NCI-H1694 treated with DMSO at 0.1 percent for 48 hours (cell line): ENCODE data around the gene ACOT7.
A peak's percentile ranks its signal among the peaks of the same experiment; 100 is the strongest.
"Not testable (repeated sequence)": the region's sequence is repeated elsewhere in the genome, so short reads cannot be mapped to it uniquely, and the experiment has no call there.

ENCODE experiments used
- DNase-seq: peaks from one replicate; lab custom pipeline; 2025; lab: John Stamatoyannopoulos, UW

ACOT7 gene

DNA sequence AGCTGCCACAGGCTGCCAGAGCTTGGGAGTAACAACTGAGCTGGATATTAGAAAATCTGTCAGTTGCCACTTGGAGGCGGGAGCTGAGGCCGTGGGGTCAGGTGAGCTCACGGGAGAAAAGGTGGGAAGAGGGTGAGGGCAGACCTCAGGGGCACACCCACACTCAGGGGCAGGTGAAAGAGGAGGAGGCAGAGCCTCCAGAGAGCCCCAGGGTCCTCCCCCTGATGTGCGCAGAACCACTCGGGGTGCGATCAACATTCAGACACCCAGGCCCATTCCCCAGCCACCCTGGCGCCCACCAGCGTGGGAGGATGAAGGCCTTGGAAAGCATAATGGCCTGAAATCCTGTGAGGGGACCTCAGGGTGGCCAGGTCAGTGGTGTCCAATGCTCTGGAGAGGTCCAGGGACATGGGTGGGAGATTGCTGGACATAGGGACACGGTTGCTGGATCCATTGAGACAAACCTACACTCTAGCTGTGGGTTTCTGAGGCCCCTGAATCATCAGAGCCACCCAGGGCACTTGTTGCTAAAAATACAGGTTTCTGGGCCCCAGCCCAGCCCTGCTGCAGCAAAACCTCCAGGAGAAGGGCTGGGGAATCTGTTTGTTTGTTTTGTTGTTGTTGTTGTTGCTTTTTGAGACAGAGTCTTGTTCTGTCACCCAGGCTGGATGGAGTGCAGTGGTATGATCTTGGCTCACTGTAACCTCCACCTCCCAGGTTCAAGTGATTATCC is 83.3 kb downstream of the ACOT7 start:
- DNase-seq: no peak

DNA sequence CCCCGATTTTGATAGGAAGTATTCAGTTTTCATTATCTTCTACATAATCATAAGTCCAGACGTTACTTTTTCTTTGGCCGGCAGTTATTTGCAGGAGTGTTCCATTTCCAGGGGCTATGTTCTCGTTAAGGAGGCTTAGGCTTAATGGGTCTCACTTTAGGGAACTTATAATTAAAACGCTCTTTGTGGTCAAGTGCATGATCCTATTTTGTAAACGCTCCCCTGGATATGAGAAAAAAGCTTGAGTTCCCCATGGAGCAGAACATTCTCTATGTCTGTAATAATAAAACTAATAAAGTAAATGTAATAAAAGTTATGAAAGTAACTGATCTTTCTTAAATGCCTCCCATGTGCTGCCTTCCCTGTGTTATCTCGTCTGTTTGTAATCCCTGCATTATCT is 84.0 kb downstream of the ACOT7 start:
- DNase-seq: no peak

DNA sequence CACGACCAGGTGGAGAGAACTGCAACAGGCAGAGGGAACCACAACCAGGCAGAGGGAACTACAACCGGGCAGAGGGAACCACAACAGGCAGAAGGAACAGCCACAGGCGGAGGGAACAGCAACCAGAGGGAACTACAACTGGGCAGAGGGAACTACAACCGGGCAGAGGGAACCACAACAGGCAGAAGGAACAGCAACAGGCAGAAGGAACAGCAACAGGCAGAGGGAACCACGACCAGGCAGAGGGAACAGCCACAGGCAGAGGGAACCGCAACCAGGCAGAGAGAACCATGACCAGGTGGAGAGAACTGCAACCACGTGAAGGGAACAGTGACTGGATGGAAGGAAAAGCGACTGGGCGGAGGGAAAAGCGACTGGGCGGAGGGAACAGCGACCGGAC is 85.1 kb downstream of the ACOT7 start:
- DNase-seq: no peak

GRCh38 chr1:6307682-6308081 is 85.9 kb downstream of the ACOT7 start:
- not testable (repeated sequence) for DNase-seq

GRCh38 chr1:6307099-6307498 is 86.5 kb downstream of the ACOT7 start:
- DNase-seq: no peak

- DNase-seq: no peak
Observed at GRCh38 chr1:6303397-6304012, 90.1 kb downstream of the ACOT7 start.

- DNase-seq: no peak
Observed at GRCh38 chr1:6302568-6302967, 91.0 kb downstream of the ACOT7 start.

DNA sequence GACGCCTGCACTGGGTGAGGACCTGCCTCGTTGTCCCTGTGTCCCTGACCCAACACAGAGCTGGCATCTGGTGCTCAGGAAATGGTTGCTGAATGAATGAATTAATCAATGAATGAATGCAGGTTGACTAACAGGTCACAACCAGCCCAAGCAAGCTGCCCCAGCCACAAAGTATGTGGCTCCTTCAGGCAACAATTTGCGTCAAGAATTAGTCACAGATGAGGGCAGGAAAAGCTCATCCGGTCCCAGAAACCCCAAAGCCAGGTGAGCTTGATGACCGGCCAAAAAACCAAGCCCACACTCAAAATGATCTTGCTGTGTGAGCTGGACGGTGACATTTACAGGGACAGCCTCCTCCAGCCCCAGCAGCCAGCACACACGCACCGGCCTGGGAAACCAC is 92.0 kb downstream of the ACOT7 start:
- no peak for DNase-seq

- DNase-seq: no peak
Observed at GRCh38 chr1:6300342-6301048, 93.1 kb downstream of the ACOT7 start.

GRCh38 chr1:6299557-6300165 is 93.9 kb downstream of the ACOT7 start:
- no peak for DNase-seq

GRCh38 chr1:6298940-6299465 is 94.6 kb downstream of the ACOT7 start:
- no peak for DNase-seq

GRCh38 chr1:6298530-6298929 is 95.0 kb downstream of the ACOT7 start:
- DNase-seq: no peak

DNA sequence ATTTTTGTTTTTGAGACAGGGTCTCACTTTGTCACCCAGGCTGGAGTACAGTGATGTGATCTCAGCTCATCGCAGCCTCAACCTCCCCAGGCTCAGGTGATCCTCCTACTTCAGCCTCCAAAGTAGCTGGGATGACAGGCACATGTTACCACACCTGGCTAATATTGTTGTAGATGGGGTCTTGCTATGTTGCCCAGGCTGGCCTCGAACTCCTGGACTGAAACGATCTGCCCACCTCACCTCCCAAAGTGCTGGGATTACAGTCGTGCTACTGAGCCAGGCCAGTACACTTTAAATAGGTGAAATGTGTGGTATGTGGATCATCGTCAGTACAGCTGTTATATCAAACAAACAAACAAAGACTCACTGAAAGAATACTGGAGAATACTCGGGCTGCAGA is 97.7 kb downstream of the ACOT7 start:
- DNase-seq: no peak

- no peak for DNase-seq
Observed at GRCh38 chr1:6294890-6295556, 98.5 kb downstream of the ACOT7 start.

GRCh38 chr1:6294080-6294889 is 99.3 kb downstream of the ACOT7 start:
- DNase-seq: no peak

DNA sequence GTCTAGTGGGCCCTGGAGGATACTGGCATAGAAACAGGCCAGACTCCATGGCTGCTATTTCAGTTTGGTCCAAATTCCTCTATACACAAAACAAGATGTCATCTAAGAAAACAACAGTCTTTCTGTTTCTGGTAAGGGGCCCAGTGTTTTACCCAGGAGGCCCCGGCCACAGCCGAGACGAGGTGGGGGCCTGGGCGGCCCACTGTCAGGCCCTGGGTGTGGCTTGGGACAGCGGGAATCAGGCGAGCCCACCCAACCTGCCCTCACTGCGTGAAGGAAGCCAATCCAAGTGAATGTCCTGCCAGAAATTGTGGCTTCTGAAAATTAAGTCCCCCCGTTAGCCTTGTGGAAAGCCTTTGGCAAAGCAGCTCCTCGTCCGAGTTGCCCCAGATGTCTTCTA is 101.5 kb downstream of the ACOT7 start:
- DNase-seq: no peak

DNA sequence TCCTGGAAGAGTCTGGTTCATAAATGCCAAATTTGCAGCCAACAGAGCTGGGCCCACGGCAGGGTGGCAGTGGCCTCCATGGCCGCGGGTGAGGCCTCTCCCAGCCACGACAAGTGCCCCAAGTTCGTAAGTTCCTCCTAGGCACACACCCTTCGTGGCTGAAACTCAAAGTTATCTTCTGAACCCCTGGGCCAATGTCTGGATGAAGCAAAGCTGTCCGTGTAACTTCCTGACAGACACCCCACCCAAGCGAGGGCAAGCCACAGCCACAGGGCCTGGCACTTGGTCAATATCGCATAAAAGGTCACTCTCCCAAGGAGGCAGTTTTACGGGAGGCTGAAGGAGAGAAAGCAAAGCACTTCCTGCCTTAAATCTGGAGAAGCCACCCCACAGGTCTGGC is 104.9 kb downstream of the ACOT7 start:
- DNase-seq: no peak

DNA sequence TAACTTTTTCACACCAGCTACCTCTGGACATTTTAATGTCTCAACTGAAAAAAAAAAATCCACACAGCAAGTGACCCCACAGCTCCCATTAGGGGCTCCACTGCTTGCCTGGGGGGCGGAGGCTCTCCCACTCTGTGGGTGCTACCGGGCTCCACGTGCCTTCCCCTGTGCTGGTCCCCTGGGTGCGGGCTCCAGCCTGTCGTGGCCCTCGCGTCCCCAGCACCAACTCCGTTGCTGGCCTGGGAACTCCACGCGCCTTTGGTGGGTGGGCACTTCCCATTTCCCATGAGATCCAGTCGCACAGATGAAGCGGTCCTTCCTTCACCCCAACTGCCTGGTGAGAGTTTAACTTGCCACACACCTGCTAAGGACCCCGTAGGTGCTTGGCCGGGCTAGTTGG is 105.5 kb downstream of the ACOT7 start:
- no peak for DNase-seq

DNA sequence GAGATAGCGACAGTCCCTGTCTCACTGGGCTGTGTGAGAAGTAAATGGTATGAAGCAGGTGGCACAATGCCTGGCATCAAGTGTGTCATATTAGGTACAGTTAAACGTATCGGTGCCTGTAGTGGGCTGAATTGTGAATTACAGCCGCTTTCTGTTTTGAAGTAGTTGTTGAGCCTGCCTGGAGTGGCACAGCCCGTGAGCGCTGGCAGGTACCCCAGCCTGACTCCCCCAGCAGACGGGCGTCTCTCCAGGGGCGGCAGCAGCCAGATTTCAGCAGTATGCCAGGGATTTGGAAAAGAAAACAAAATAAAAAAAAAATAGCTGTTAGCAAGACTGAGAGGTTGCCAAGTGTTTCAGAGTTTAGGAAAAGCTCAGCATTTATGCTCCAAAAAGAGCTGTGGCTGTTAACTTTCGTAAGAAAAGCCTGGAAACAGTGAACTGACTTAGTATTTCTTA is 106.1 kb downstream of the ACOT7 start:
- peak; percentile 60 for DNase-seq

DNA sequence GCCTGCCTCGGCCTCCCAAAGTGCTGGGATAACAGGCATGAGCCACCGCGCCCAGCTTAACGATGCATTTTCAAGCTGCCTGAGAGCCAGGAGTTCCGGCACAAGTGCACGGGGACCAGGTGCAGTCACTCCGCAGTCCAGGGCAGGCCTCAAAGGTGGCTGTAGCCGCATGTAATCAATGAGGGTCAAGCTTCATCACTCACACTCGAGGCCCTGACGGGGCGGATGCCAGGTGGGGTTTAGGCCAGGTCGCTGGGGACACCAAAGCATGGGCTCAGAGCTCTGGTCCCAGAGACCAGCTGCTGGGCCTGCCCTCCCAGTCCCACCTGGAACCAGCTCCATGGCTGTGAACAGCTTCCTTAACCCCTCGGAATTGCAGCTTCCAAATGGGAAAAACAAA is 106.5 kb downstream of the ACOT7 start:
- no peak for DNase-seq

- no peak for DNase-seq
Observed at GRCh38 chr1:6286266-6286665, 107.3 kb downstream of the ACOT7 start.
